GM20431 (cell line): ENCODE results near the gene FDX2.

Experiments used
- in situ Hi-C: fragments of 300-500 bp; cut with MseI, MboI; formaldehyde crosslinking; loops from one replicate; pipeline ENCODE4 v1.15.0; 2020; ENCODE audit warnings: low sequenced_read_pairs; ENCODE audit not compliant: unreplicated experiment

The FDX2 gene

GRCh38 chr19:10333758-10334587 lies 18.2 kb upstream of the FDX2 start:
- in situ Hi-C loops: no loop called here

GRCh38 chr19:10332965-10333757 lies 17.3 kb upstream of the FDX2 start, which contains the start of gene RAVER1:
TSS of gene RAVER1 (minus strand) at chr19:10333529. CDS start at chr19:10333507, 22 bp downstream.
- in situ Hi-C loops: no loop called here

GRCh38 chr19:10332158-10332964 lies 16.5 kb upstream of the FDX2 start:
- in situ Hi-C loops: no loop called here

DNA sequence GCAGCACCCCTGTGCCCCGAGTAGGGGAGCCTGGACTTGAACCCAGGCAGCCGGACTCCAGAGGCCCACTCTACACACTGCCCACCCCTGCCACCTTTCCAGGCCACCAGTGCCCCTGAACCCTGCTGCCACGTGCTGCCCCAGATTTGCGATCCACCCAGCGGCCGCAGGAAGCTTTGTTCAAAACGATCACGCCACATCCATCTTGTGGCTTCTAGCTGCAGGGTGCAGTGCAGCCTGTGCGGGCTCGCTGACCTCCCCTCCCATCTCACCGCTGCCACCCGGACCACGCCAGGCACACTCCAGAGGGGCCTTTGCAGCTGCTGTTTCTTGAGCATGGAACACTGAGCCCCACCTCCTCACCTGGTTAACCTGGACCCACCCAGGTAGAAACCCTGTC lies 13.7 kb upstream of the FDX2 start:
- in situ Hi-C loops: no loop called here

- in situ Hi-C loops: no loop called here
Measured at GRCh38 chr19:10328558-10329429, 13.0 kb upstream of the FDX2 start.

DNA sequence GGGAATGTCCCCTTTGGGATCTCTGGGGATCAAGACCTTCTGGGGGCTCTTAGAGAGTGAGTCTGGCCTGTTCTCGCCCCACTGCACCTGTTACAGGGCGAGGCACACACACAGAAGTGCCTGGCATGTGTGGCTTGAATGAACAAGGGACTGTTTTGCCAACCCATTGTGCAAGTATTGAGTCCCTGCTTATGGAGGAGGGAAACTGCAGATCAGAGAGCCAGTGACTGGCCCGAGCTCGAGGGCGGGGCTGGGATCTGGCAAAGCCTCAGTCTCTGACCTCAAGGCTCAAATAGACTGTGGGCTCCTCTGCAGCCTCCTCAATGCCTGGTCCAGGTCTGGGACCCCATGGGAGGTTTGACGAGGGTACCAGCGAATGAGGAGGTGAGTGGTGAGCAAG lies 12.0 kb upstream of the FDX2 start:
- in situ Hi-C loops: no loop called here

GRCh38 chr19:10325732-10326131 lies 9.9 kb upstream of the FDX2 start:
- in situ Hi-C loops: no loop called here

DNA sequence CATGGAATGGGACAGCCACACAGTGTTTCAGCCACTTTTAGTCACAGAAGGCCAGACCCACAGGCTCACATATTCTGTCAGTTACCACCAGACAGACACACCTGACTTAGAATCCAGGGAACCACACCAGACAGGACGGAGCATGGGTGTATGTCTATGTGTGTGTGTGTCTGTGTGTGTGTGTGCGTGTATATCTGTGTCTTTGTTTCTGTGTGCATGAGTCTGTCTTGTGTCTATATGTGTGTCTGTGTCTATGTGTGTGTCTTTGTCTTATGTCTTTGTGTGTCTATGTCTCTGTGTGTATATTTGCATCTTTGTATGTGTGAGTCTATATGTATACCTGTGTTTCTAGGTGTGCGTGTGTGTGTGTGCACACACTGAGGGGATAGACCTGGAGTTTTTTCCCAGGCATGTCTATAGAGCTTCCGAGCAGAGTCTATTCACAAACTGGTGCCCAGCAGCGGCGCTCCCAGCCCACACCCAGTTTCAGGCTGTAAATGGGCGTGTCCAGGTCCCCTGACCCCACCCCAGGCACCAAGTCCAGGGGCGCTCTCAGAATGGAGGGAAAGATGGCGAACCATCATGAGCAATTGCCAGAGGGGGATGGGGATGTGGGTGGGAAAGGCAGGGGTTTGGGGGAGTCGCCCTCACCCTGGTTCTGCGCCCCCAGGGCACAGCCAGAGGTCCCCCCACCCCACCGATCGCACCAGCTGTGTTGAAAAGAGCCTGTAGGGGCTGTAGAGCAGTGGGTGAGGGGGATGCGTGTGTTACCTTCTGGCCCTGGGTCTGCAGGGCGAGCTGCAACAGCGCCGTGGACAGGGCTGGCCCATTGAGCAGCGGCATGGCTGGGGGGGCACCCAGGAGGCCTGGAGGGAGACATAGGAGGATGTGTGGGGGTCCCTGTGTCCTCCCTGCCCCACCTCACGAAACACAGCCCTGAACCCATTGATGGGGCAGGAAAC lies 6.3 kb upstream of the FDX2 start:
- in situ Hi-C loops: no loop called here

DNA sequence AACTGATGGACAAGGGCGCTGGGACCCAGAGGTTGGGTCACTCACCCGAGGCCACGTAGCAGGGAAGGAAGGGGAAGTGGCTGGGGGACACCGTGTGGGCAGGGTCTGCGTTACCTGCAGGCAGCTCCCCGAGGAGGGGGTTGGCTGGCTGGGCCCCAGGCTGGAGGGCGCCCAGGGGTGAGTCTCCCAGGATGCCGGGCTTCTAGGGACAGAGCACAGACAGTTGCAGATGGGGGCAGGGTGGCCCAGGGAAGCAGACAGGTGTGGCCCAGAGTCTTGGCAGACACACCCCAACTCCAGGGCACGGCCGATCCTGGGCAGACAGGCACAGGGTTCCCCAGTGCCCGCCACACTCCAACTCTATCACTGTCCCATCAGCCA lies 5.6 kb upstream of the FDX2 start:
- in situ Hi-C loops: no loop called here

DNA sequence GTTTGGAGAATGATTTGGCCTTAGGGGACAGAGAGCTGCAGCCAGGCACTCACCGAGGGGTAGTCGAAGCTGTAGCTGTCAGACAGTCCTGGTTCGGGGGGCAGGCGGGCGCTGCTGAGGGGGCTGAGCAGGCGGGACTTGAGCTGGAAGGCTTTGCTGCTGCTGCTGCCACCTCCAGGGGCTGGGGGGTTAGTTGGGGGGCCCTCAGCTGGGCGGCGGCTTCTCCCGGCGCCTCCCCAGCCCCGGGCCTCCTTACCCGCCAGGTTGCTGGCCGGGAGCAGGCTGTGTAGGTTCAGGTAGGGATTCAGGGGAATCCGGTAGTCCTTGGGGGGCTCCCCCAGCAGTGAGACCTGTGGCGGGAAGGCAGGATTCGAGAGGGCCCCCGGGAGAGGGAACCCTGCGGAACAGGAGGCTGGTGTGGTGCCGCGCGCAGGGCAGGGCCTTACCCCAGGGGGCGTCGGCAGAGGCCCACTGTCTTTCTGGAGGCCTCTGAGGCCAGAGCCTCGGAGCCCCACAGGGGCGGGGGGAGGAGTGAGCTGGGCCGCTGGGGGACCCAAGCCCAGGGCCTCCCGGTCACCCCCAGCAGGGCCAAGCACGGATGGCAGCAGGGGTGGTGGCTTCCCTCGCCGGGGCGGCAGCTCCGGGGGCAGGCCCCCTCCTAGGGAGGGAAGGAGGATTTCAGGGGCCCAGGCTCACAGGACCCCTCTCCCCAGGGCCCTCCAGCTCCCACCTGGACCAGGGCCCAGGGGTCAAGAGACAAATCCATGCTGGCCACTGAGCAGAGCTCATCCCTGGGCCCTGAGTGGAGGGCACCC lies 5.0 kb upstream of the FDX2 start:
- in situ Hi-C loops: no loop called here

- in situ Hi-C loops: no loop called here
Measured at GRCh38 chr19:10318807-10319682, 3.2 kb upstream of the FDX2 start.

DNA sequence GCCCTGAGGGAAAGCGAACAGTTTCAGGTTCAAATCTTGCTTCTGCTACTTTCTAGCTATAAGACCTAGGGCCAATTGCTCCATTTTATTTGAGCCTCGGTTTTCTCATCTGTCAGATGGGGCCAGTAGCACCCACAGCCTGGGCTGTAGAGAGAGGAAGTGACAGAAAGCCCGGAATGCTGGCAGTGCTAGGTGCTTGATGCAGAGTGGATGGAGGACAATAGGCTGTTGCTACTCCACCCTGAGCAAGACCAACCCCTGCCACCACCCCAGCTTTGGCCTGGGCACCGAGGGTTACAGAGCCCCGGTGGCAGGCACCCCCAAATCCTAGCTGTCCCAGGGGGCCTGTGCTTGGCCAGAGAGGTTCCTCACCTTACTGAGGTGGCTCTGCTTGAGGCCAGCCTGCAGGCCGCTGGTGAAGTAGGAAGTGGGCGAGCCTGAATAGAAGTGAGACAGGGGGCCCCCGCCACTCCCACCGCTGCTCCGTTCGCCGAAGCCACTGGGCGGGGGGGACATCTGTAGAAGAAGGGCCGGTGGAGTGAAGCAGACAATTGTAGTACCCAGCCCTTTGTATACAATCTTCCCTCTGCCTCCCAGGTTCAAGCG lies 2.1 kb upstream of the FDX2 start:
- in situ Hi-C loops: no loop called here

DNA sequence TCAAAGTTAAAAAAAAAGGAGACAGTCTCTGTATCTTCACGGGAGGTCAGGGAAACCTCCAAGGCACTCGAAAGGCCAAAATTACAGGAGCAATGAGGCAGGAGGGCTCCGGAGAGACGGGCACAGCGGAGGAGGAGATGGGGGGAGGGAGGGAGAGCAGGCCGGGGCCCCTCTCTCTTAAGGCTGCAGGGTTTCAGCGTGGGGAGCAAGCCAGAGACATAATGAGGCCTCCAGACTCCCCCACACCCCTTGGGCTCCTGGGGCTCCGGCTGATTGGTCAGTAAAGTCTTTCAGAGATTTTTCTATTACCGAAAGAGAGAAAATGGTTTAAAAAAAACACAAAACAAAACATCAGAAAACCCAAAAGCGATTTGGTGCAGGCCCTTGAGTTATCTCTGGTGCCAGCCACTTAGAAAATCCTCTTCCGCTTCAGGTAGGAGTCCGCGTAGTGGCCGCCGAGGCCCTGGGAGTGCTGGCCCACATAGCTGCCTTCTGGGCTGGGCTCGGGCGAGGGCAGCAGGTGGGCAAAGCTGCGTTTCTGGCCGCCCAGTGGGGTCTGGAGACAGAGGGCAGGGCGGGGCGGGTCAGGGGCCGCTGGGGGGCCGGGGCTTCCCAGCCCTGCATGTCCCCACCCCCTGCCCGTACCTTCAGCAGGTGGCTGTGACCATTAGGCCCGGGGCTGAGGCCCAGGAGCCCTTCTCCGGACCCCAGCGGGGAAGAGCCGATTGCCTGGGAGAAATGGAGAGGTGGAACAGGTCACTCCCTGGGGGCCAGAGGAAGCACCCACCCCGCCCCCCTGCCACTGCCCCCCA lies 1.4 kb upstream of the FDX2 start:
- in situ Hi-C loops: no loop called here

GRCh38 chr19:10316229-10317044 lies 622 bp upstream of the FDX2 start:
- in situ Hi-C loops: no loop called here

- in situ Hi-C loops: no loop called here
Measured at GRCh38 chr19:10309423-10309822, 6.4 kb downstream of the FDX2 start, which contains the start of gene ZGLP1. TSS of gene ZGLP1 (minus strand) at chr19:10309815.
